GM19043 (cell line): ENCODE measurements around the gene RRP15.

Experiments used
- ATAC-seq: cut with Tn5 transposase; IDR thresholded peaks from one replicate; pipeline ENCODE4 v1.9.1; 2021; ENCODE audit warnings: low read depth; ENCODE audit not compliant: unreplicated experiment

The RRP15 gene

DNA sequence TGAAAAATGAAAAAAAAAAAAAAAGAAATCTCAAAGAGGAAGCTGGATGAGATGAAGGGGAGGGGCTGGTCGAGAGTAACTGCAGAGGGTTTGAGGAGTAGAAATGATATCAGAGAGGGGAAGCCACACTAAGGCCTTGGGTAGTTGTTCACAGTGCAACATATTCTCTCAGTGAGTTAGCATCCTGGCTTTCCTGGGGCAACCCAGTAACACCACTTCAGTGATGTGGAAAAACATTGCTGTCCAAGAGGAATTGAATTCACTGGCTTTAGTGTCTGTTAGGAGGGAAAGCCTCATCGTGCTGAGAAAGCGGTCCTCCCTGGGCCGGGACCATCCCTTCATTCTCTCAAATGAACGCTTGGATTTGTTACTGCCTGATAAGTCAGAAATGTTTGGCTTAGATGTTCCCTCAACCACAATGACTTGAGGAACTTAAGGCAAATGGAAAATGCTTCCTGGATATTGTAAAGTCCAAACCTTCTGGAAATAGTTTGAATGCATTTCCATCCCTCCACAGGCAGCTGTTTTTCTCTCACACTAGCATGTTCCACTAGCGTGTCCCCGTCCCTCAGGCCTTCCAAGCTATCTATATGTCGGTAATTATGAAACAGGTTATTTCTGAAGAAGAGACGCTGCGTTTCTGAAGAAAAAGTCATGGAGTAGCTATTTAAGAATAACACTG lies 72.3 kb downstream of the RRP15 start:
- no peak for ATAC-seq

DNA sequence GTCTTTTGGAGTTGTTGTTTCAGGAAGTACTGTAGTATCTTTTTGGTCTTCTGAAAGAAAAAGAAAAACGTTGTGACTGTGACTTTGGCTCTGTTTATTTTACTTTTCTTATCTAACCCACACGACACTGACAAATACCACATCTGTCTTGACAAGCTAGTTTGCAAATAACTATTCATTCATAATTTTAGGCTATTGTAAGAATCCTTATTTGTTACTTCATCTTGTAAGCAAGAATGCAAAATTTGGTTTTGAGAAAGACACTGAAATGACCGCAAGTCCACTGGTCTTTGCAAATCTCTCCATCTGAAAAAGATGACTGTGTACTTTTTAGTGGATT lies 72.8 kb downstream of the RRP15 start:
- ATAC-seq = no peak

DNA sequence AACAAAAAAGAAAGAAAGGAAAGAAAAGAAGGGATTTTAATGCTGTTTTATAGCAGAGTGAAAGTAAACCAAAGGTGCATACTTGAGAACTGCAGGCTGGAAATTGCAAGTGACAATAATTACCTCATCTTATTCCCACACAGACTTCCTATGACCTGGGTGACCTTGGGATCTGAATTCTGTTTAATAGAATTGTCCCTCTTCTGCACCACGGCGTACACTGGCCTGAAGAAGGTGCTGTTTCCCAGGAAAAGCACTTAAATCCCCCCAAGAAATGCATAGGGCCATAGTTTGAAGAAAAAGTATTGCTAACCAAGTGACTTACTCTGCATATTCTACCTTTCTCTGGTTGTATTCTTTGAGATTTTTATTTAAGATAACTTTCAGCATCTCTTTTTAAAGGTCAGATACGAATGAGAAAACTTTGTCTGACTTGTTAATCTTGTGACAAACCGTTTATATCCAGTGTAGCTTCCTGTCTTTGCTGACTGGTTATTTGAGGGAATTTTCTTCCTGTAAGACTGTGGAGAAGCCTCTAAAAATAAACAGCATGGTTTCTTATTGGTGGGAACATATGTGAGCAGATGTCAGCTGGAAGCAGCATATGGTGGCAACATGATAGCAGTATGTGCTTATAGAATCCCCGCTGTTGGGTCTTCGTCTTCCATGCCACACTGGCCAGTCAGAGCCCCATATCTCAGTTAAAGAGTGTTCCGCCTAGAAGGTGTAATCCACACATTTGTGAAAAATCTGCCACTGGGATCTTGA lies 76.4 kb downstream of the RRP15 start:
- ATAC-seq = no peak

DNA sequence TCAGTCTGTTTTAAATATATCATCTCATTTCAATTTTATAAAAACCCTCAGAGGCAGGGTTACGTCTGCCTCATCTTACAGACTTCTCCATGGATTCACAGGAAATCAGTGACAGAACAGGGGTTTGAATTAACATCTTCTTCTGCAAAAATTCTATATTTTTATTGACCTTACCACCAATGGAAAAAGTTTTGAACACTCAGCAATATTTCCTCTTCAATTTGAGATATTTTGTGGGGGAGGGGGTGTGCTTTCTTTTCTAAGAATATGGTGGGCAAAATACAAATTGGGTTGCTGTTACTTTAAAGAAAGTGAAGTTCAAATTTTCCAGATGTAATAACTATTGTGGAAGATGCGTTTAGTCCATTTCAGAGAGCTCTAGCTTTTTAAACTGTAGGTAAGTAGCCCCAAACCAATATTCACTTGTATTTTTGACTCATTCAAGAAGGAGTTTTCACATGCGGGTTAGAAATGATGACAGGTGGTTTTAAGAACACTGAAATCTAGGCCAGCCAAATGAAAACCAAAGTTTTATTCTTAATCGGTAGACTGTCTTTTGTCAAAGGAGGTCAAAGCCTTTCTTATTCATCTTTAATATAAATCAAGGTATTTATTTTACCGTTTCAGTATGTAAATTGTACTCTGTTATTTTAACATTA lies 77.5 kb downstream of the RRP15 start:
- ATAC-seq = no peak

DNA sequence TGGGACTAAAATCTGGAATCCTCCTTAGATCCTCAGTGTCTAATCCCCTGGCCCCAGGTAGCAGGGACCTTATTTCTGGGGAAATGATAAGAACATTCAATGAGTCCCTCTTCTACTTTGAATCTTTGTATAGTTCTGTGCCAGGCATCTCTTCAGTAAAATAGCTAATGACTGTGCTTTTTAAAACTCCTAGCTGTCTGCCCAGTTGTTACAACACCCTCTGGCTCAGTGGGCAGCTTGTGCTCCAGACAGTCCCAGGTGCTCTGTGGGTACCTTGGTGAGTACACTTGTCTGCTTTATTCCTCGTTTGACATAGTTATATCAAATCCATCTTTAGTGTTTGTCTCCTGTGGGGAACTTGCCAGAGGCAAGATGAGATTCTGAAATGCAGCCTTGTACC lies 78.0 kb downstream of the RRP15 start:
- ATAC-seq = no peak

DNA sequence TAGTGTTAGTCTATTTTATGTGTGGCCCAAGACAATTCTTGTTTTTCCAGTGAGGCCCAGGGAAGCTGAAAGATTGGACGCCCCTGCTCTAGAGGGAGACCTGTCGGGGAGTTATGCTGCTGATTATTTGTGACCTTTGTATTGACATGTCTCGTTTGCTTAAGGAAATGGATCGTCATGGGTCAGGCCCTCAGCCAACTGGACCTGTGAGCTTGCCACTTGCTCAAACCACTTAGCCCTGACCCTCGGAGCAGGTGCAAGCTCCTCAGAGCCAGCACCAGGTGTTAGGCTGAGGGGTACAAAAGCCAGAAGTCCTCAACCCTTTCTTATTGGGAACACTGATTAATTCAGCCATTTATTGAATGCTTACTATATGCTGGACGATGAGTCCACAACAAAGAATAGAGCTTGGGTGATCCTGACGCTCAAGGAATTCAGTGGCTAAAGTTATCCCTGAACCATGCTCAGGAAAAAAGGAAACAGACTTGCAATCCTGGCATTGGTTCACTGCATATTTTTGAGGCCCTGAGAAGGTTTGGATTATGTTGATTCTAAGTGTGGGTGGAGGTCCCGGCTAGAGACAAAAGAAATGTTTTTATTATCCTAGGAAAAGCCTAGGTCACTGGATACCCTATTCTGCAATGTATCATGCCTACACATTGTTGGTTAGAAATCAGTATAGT lies 79.1 kb downstream of the RRP15 start:
- no peak for ATAC-seq

DNA sequence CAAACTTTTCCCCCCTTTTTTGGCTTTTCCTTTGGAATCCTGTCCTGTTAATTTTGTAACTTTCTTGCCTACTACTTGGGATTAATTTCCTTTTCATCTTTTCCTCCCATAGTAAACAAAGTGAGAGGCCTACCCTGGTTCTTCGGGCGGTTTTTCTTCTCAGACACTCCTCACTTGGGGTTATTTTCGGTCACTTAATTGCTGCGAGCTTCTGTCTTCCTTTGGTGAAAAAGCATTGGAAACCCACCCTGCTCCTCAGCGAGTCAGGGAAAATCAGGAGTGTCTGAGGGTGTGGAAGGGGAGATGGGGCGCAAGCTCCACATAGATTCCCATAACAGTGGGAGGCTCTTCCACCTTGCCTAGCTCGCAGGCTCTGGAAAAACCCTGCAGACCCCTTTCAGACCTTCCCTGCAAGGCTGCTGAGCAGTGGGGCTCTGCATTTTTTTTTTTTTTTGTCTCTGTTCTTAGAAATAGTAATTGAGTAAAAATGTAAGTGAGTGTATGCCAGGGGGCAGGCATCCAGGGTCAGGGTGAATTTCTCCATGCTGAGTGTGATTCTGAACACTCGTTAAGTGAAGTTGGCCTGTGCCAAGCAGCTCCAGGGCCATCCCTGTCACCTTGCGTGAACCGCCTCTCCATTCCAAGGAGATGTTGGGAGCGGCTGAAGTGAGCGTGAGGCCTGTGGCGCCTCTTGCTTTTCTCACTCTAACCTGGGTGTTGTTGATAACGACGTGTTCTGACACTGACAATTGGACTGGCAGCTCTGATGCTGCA lies 80.3 kb downstream of the RRP15 start:
- ATAC-seq = no peak

DNA sequence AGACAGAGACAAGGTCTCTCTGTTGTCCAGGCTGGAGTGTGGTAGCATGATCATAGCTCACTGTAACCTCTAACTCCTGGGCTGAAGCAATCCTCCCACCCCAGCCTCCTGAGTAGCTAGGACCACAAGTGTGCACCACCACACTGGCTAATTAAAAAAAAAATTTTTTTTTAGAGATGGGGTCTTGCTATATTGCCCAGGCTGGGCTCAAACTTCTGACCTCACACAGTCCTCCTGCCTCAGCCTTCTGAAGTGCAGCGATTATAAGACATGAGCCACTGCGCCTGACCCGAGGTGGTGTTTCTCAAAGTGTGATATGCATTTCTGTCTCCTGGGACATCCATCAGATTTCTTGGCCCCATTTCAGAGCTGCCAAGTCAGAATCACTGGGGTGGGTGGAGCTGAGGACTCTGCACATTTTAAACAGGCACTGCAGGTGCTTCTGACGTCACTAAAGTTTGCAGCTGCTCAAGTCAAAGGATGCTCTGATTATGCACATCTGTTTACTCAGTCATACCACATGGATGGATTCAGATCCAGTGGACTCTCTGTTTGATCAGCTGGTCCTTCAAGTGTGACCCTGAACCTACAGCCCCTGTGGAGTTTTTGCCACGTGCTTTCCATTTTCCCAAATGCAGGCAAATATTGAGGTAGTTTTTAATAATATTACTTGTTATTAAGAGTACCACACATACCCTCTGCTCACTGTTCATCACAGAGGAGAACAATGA lies 81.4 kb downstream of the RRP15 start:
- ATAC-seq = no peak

DNA sequence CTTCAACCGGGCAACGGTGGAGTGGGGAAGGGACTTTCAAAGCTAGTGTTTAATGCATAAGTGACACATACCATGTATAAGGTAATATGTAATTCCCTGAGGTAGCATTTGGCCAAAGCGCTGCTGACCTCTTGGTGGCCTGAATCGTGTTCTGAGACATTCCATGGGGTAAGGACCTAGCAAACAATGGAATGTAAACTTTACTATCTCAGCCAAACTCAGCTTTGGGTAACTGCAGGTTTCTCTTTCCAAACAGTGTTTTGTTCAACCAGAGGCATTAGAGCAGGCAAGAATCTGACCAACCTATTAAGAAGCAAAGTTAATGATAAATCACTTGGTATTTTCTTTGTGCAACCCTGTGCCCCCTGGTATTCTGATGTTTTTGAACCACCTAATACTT lies 82.0 kb downstream of the RRP15 start:
- no peak for ATAC-seq

DNA sequence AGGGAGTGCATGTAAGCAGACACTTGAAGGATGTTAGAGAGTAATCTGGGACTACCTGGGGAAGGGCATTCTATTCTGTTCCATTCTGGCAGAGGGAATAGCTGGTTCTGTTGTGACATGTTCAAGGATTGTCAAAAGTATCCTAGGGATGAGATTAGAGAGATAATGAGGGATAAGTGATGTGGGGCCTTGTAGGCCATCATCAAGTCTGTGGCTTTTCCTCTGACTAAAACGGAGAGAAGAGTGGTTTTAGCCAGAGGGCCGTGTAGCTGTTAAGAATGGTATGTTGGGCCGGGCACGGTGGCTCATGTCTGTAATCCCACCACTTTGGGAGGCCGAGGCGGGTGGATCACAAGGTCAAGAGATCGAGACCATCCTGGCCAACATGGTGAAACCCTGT lies 83.6 kb downstream of the RRP15 start:
- no peak for ATAC-seq

DNA sequence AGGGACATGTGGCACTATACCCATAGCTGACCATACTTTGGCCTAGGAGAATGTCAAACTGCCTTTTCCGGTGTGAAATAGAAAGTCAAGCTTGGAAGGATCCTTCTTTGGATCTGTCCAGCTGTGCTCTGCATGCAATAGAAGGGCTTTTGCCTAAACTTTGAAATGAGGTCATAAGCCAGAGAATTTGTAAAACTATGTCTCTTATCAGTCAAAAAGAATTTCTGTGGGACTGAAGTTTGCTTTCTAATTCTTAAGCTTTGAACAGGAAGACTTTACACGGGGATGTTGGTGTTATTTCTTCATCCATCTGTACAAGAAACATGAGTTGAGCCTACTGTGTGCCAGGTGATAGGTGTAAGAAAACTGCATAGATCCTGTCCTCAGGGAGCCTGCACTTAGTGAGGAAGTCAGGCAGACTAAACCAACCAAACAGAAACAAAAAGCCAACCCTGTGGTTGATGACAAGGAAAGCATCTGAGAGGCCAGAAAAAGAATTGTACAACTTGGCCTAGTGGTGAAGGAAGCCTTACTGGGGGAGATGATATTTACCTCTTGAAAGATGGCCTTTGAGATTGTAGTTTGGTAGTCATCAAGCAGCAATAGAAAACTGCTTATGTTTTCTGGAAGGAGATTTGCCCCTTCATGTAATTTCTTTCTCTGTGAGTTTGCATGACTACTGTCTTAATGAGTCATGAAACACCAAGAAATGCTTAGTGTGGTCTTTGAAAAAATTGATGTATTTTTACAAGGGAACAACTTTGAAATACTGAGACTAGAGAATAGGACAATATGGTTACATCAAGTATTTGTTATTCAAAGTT lies 84.8 kb downstream of the RRP15 start:
- no peak for ATAC-seq

DNA sequence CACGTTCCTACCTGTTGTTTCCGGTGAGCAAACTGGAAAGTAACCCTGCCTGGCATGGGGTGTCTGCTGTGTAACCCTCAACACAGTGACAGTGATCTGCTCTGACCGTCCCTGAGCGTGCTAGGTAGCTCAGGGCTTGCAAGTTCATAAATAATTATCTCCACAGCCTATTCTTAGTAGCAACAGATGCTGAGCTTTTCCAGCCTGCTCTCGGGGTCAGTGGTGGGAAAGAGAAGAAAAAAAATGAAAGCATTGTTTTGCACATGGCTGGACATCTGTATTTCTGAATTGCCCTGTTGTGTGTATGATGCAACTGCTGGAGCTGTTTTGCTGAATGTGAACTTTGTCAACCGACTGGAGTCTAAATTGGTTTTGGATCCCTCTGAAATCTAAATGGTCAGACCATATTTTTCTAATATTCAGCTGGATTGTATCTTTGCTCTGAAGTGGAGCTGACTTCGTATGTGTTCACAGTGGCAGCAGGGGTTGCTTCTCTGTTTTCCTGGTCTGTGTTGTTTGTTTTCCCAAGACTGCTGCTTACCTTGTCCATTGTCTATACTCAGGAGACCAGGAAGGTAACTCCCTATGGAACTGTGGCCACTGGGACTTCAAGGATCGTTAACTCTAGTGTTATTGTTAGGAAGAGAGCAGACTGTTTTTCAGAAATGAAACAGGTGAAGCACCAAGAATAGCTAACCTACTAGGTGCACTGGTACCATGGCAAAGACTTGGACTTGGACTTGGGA lies 87.0 kb downstream of the RRP15 start:
- ATAC-seq = no peak

DNA sequence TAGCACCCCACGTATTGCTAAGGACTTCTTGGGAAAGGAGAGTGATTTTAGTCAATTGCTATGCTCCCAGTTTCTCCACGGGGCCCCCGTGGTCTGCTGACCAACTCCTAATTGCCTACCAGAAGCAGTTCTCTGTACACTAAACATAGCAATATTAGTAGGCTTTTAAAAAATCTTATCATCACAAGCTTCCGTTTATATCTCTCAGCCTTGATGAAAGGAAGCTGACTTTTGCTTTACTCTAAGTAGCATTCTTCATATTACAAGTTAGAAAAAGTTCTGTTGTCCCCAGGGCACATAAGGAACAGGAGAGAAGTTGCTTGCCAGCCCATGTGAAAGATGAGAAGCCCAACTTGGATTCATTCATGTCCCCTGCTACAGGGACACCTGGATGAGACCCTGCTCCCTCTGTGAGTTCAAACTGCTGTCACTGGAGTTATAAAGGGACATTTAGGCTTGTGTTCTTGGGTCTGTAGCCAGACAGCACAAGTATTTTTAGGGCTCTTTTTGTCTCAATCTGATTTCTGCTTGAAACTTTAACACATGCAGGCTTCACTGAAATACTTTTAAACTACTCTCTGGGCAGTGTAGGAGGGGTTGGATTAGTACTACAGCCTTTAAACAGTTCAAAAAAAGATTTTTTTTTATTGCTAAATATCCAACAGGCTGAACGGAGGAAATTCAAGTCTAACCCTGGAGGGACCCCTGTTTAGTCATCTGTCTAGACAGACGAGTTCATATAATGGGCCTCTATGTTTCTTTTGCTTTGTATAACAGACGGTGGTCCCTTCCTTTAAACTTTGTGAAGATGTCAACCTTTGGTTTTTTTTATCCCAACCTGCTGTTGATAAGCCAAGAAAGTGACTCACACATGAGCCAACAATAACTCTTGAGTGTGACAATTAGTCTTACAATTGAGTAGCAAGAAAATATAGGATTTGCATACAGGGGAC lies 89.6 kb downstream of the RRP15 start:
- ATAC-seq = no peak

DNA sequence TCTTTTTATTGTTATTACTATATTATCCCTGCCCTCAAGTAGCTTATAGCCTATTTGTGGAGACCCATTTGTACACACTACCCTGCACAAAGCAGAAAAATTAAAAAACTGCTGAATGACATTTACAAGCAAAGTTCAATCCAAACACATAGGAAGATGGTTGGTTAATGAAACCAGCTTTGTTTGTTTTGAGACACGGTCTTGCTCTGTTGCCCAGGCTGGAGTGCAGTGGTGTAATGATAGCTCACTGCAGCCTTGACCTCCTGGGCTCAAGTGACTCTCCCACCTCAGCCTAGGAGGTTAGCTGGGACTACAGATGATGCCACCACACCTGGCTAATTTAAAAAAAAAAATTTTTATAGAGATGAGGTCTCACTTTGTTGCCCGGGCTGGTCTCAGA lies 91.6 kb downstream of the RRP15 start:
- ATAC-seq = peak; percentile 4

DNA sequence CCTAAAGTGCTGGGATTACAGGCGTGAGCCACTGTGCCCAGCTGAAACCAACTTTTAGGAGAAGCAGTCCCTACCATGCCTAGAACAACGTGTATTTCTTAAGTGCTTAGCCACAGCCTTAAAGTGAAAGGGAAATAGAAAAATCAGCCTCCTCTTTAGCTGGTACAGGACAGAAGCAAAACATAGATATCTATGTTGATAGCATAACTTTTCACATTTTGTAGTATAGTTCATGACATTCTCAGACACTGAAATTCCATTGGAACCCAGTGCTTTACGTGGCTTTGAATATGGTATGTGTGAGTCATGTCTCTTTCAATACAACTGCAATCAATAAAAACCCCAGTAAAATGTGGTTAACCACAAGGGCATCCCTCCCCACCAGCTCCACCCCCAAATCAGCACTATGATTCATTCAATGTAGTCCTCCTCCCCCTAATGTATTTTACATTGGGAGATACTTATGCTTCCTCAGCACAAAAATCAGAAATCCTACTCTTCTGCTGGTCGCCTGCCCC lies 92.1 kb downstream of the RRP15 start:
- ATAC-seq = peak; percentile 78

DNA sequence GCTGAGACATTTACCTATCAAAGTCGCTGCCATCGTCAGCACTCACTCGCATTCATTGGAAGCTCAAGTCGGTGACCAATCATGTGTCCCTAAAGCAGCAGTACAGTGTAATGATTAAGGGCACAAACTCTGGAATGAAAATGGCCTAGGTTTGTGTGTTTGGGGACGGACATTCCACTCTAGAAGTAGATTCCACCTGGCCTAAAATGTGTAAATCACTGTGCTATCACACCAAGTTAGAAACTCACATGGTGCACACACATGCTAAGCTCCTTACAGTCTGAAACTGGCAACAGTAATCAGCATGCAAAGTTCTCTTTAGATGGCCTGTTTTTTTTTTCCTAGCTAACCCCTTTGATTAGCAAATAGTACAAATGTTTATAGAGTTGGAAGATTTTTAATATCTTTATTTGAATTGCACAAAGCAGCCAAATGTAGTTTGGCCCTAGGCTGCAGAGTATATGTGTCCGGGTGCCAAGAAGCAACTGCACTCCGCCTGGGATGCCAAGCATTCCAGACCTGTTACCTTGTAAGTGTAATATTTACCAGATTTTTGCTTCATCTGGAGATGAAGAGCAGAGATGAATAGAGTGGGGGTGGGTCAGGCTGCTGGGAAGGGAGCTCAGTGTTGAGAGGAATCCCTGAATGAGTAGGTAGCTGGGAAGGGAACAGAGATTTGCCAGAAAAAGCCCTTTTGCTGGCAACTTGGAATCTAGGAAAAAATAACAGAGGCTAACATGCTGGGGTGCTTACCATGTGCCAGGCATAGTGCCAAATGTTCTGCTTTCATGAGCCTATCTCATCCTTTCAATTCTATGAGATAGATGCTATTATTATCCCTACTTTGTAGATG lies 95.3 kb downstream of the RRP15 start:
- ATAC-seq = no peak
